Loucy (cell line): ENCODE results near the gene ATXN7L3.

Experiments used
- H2AFZ ChIP-seq: fragments of 200-600 bp; sonication (generic); 2 replicates; pipeline ENCODE4 v1.6.0; 2016; ENCODE audit warnings: antibody characterized with exemption, mild to moderate bottlenecking, low read length, moderate library complexity
- H3F3A ChIP-seq: fragments of 200-600 bp; 2 replicates; pipeline ENCODE4 v1.6.0; 2016; ENCODE audit warnings: antibody characterized with exemption, low read depth, mild to moderate bottlenecking
- H3K27me3 ChIP-seq: fragments of 200-600 bp; sonication (generic); 2 replicates; pipeline ENCODE4 v1.6.1; 2014; ENCODE audit warnings: low read length, mild to moderate bottlenecking; ENCODE audit not compliant: insufficient read depth, poor library complexity, severe bottlenecking
- H3K36me3 ChIP-seq: fragments of 200-600 bp; sonication (generic); 2 replicates; pipeline ENCODE4 v1.6.1; 2016; ENCODE audit warnings: low read length; ENCODE audit not compliant: insufficient read depth
- H3K4me1 ChIP-seq: fragments of 200-600 bp; sonication (generic); 2 replicates; pipeline ENCODE4 v1.5.1; 2014; ENCODE audit warnings: low read length, mild to moderate bottlenecking; ENCODE audit not compliant: insufficient read depth, poor library complexity, severe bottlenecking
- H3K4me2 ChIP-seq: fragments of 200-600 bp; sonication (generic); 2 replicates; pipeline ENCODE4 v1.6.0; 2014; ENCODE audit warnings: antibody characterized with exemption, low read length, low read depth, mild to moderate bottlenecking; ENCODE audit not compliant: poor library complexity, severe bottlenecking
- H3K4me3 ChIP-seq: fragments of 200-600 bp; sonication (generic); 2 replicates; pipeline ENCODE4 v1.5.1; 2014; ENCODE audit warnings: low read length, mild to moderate bottlenecking, mixed read lengths; ENCODE audit not compliant: poor library complexity, severe bottlenecking
- H3K79me2 ChIP-seq: fragments of 200-600 bp; sonication (generic); 2 replicates; pipeline ENCODE4 v1.6.1; 2014; ENCODE audit warnings: low read length; ENCODE audit not compliant: insufficient read depth
- H3K9ac ChIP-seq: fragments of 200-600 bp; sonication (generic); 2 replicates; pipeline ENCODE4 v1.6.0; 2014; ENCODE audit warnings: mild to moderate bottlenecking, low read depth, low read length, moderate library complexity; ENCODE audit not compliant: poor library complexity, severe bottlenecking
- H3K9me2 ChIP-seq: fragments of 200-600 bp; sonication (generic); replicated peaks from 2 replicates; pipeline ENCODE4 v1.6.1; 2016; ENCODE audit warnings: low read depth, low read length, mixed read lengths
- H3K9me3 ChIP-seq: fragments of 200-600 bp; sonication (generic); 2 replicates; pipeline ENCODE4 v1.6.1; 2014; ENCODE audit warnings: mild to moderate bottlenecking, antibody characterized with exemption, low read length, low read depth; ENCODE audit not compliant: insufficient read depth
- H4K20me1 ChIP-seq: fragments of 200-600 bp; sonication (generic); 2 replicates; pipeline ENCODE4 v1.6.0; 2014; ENCODE audit warnings: antibody characterized with exemption, low read length, mild to moderate bottlenecking; ENCODE audit not compliant: insufficient read depth, poor library complexity, severe bottlenecking
- CTCF ChIP-seq: fragments of 200-600 bp; sonication (generic); conservative IDR thresholded peaks from 2 replicates; pipeline ENCODE4 v1.5.1; 2014; ENCODE audit warnings: mild to moderate bottlenecking, antibody characterized with exemption, low read length
- EZH2phosphoT487 ChIP-seq: fragments of 200-600 bp; IDR thresholded peaks from 2 replicates; pipeline ENCODE4 v1.6.1; 2018; ENCODE audit warnings: antibody characterized with exemption, mild to moderate bottlenecking, moderate library complexity, borderline replicate concordance

Gene ATXN7L3

GRCh38 chr17:44167181-44167861 lies 32.4 kb downstream of the ATXN7L3 start:
- Histone ChIP-seq H3K79me2 (no peaks in the 10 kb centered on the region), H3K4me3 (no peak overlapping the region), H3K27me3 (no peaks in the 10 kb centered on the region), H3K36me3 (no peaks in the 10 kb centered on the region), H4K20me1 (no peaks in the 10 kb centered on the region), H3K4me2 (no peak overlapping the region), H3F3A (no peaks in the 10 kb centered on the region), H3K9me2 (no peaks in the 10 kb centered on the region), H3K9ac (no peak overlapping the region), H3K9me3 (no peaks in the 10 kb centered on the region), H3K4me1 (peaks cover 3% of the 10 kb centered on the region), H2AFZ (no peak overlapping the region)
- no peak for TF ChIP-seq EZH2phosphoT487
- TF ChIP-seq CTCF, result no peak

GRCh38 chr17:44164476-44164875 lies 35.2 kb downstream of the ATXN7L3 start:
- Histone ChIP-seq H3K79me2 (no peaks in the 10 kb centered on the region), H2AFZ (no peak overlapping the region), H3F3A (no peaks in the 10 kb centered on the region), H3K4me2 (no peak overlapping the region), H3K9me2 (no peaks in the 10 kb centered on the region), H3K4me3 (no peak overlapping the region), H3K36me3 (peaks cover 11% of the 10 kb centered on the region; the same call in 1 of the 2 replicates), H3K27me3 (no peaks in the 10 kb centered on the region), H3K4me1 (peaks cover 3% of the 10 kb centered on the region), H4K20me1 (no peaks in the 10 kb centered on the region), H3K9ac (no peak overlapping the region), H3K9me3 (no peaks in the 10 kb centered on the region)
- TF ChIP-seq CTCF, result no peak
- TF ChIP-seq EZH2phosphoT487, result no peak

- H3K36me3 ChIP-seq, result peaks cover 36% of the 10 kb centered on the region; the same call in 1 of the 2 replicates
- no peak overlapping the region for H3K9ac ChIP-seq
Observed at GRCh38 chr17:44159519-44160210, 40.0 kb downstream of the ATXN7L3 start.

More at GRCh38 chr17:44159519-44160210, 40.0 kb downstream of the ATXN7L3 start:
- no peak overlapping the region for H3K4me3 ChIP-seq
- no peaks in the 10 kb centered on the region for H3F3A ChIP-seq
- H3K27me3 ChIP-seq, result no peaks in the 10 kb centered on the region
- H2AFZ ChIP-seq, result no peak overlapping the region
- no peaks in the 10 kb centered on the region for H3K79me2 ChIP-seq
- no peaks in the 10 kb centered on the region for H3K9me2 ChIP-seq
- no peak for TF ChIP-seq EZH2phosphoT487
- no peak for TF ChIP-seq CTCF
- H3K9me3 ChIP-seq, result no peaks in the 10 kb centered on the region
- no peaks in the 10 kb centered on the region for H3K4me1 ChIP-seq
- no peaks in the 10 kb centered on the region for H4K20me1 ChIP-seq
- H3K4me2 ChIP-seq, result no peak overlapping the region
